Vagina (tissue), 2 donors: Measurements from ENCODE around the gene VTI1A. TPM values are rescaled to one million over a fixed set of nuclear protein-coding genes. Genes with fewer than 3 reads are reported as not detected.
"Not testable (repeated sequence)": the region's sequence is repeated elsewhere in the genome, so short reads cannot be mapped to it uniquely, and the experiment has no call there.

Experiments used
- DNase-seq, 2 donors: peaks; one replicate each; pipeline ENCODE4 v3.0.0-alpha.2; 2017; ENCODE audit errors: extremely low spot score in 2 of 2
- H3K27ac ChIP-seq: fragments of 200-600 bp; sonication (generic); one replicate; pipeline ENCODE4 v1.5.1; 2019
- H3K27me3 ChIP-seq: fragments of 200-600 bp; sonication (generic); one replicate; pipeline ENCODE4 v1.5.1; 2019
- H3K36me3 ChIP-seq, 2 donors: fragments of 200-600 bp; sonication (generic); one replicate each; pipeline ENCODE4 v1.5.1; 2017 to 2019
- H3K4me1 ChIP-seq: fragments of 200-600 bp; sonication (generic); one replicate; pipeline ENCODE4 v1.5.1; 2019
- H3K4me3 ChIP-seq, 2 donors: fragments of 200-600 bp; sonication (generic); 1 replicate in 1 of 2; 2 replicates in 1 of 2; pipeline ENCODE4 v1.5.1; 2016 to 2019
- H3K9me3 ChIP-seq: fragments of 200-600 bp; sonication (generic); one replicate; pipeline ENCODE4 v1.5.1; 2019
- CTCF ChIP-seq, 3 experiments: fragments of 450-650 bp in 2 of 3; fragments of 200-600 bp in 1 of 3; sonication (generic) in 1 of 3; IDR thresholded peaks; one replicate each; pipeline ENCODE4 v1.5.1; 2017 to 2019; ENCODE audit warnings: antibody characterized with exemption in 3 of 3, mild to moderate bottlenecking in 2 of 3, moderate library complexity in 2 of 3
- POLR2A ChIP-seq, 2 donors: fragments of 450-650 bp; IDR thresholded peaks; one replicate each; pipeline ENCODE4 v1.6.1; 2017; ENCODE audit warnings: antibody characterized with exemption in 2 of 2, mild to moderate bottlenecking in 2 of 2, moderate library complexity in 2 of 2
- POLR2AphosphoS5 ChIP-seq, 2 donors: sonication (generic); formaldehyde crosslinking; IDR thresholded peaks; one replicate each; pipeline ENCODE4 v1.9.0; 2017; ENCODE audit warnings: antibody characterized with exemption in 2 of 2, mild to moderate bottlenecking in 2 of 2, low read depth in 1 of 2; ENCODE audit not compliant: insufficient read depth in 1 of 2
- intact Hi-C: fragments of 100-400 bp; cut with DNase I; formaldehyde crosslinking; loops from one replicate; pipeline ENCODE4 v1.15.1; 2023
- total RNA-seq: library from RNA; depleted of rRNA; stranded (reverse); fragments of >200 nt; gene quantifications from one replicate; pipeline ENCODE4 v1.2.3, GENCODE V29; 2016

Gene VTI1A
- total RNA-seq, 1 donor from 2014 or later, result 49.1 TPM

GRCh38 chr10:112533916-112534315, 86.9 kb downstream of the VTI1A start:
- TF ChIP-seq POLR2AphosphoS5 (IDR thresholded peaks at IDR 0.05; ENCODE audit: insufficient read depth in 1 of 2, low read depth in 1 of 2) (no peak), POLR2A (IDR thresholded peaks at IDR 0.05) (no peak), CTCF (IDR thresholded peaks at IDR 0.05) (no peak)
- Histone ChIP-seq H3K36me3 (peaks cover 0 to 11% of the 10 kb centered on the region in 2 donors), H3K4me3 (no peak overlapping the region), H3K27me3 (no peaks in the 10 kb centered on the region), H3K4me1 (no peaks in the 10 kb centered on the region), H3K9me3 (no peaks in the 10 kb centered on the region), H3K27ac (no peak overlapping the region)
- no peak for DNase-seq
- intact Hi-C loops, result no loop called here

- no peak overlapping the region for H3K4me3 ChIP-seq
- TF ChIP-seq POLR2A (IDR thresholded peaks at IDR 0.05) (no peak), POLR2AphosphoS5 (IDR thresholded peaks at IDR 0.05; ENCODE audit: insufficient read depth in 1 of 2, low read depth in 1 of 2) (no peak), CTCF (IDR thresholded peaks at IDR 0.05) (no peak)
- no peak for DNase-seq
- intact Hi-C loops, result no loop called here
- H3K27me3 ChIP-seq, result no peaks in the 10 kb centered on the region
- H3K9me3 ChIP-seq, result no peaks in the 10 kb centered on the region
- H3K27ac ChIP-seq, result no peak overlapping the region
- H3K4me1 ChIP-seq, result no peaks in the 10 kb centered on the region
- peaks cover 0 to 11% of the 10 kb centered on the region in 2 donors for H3K36me3 ChIP-seq
Measured at GRCh38 chr10:112535531-112535951, 88.5 kb downstream of the VTI1A start.

GRCh38 chr10:112536663-112537062, 89.6 kb downstream of the VTI1A start:
- TF ChIP-seq CTCF (IDR thresholded peaks at IDR 0.05) (no peak), POLR2AphosphoS5 (IDR thresholded peaks at IDR 0.05; ENCODE audit: insufficient read depth in 1 of 2, low read depth in 1 of 2) (no peak), POLR2A (IDR thresholded peaks at IDR 0.05) (no peak)
- Histone ChIP-seq H3K4me1 (no peaks in the 10 kb centered on the region), H3K27ac (no peak overlapping the region), H3K36me3 (peaks cover 0 to 11% of the 10 kb centered on the region in 2 donors), H3K27me3 (no peaks in the 10 kb centered on the region), H3K4me3 (no peak overlapping the region), H3K9me3 (no peaks in the 10 kb centered on the region)
- DNase-seq, result no peak
- intact Hi-C loops, result no loop called here

- Histone ChIP-seq H3K9me3 (no peaks in the 10 kb centered on the region), H3K36me3 (peaks cover 0 to 11% of the 10 kb centered on the region in 2 donors), H3K27me3 (no peaks in the 10 kb centered on the region), H3K4me1 (no peaks in the 10 kb centered on the region), H3K4me3 (no peak overlapping the region), H3K27ac (no peak overlapping the region)
- TF ChIP-seq POLR2A (IDR thresholded peaks at IDR 0.05) (no peak), POLR2AphosphoS5 (IDR thresholded peaks at IDR 0.05; ENCODE audit: insufficient read depth in 1 of 2, low read depth in 1 of 2) (no peak), CTCF (IDR thresholded peaks at IDR 0.05) (no peak)
- intact Hi-C loops, result no loop called here
- DNase-seq, result no peak
Measured at GRCh38 chr10:112538168-112538567, 91.2 kb downstream of the VTI1A start.

GRCh38 chr10:112539340-112539739, 92.3 kb downstream of the VTI1A start:
- Histone ChIP-seq H3K27ac (no peak overlapping the region), H3K4me1 (no peaks in the 10 kb centered on the region), H3K4me3 (no peak overlapping the region), H3K9me3 (no peaks in the 10 kb centered on the region), H3K27me3 (no peaks in the 10 kb centered on the region), H3K36me3 (peaks cover 0 to 11% of the 10 kb centered on the region in 2 donors)
- no peak for TF ChIP-seq CTCF (IDR thresholded peaks at IDR 0.05)
- no peak for TF ChIP-seq POLR2A (IDR thresholded peaks at IDR 0.05)
- TF ChIP-seq POLR2AphosphoS5 (IDR thresholded peaks at IDR 0.05; ENCODE audit: insufficient read depth in 1 of 2, low read depth in 1 of 2), result no peak
- intact Hi-C loops, result no loop called here
- DNase-seq, result no peak

- H3K27me3 ChIP-seq, DNase-seq, H3K9me3 ChIP-seq, H3K4me1 ChIP-seq, H3K4me3 ChIP-seq, intact Hi-C loops, H3K27ac ChIP-seq: not testable (repeated sequence)
- H3K36me3 ChIP-seq, result peaks cover 0 to 11% of the 10 kb centered on the region in 2 donors
Measured at GRCh38 chr10:112542823-112543222, 95.8 kb downstream of the VTI1A start.
